Naive B cell (primary cell): ENCODE data around the gene SDC4. TPM values are rescaled to one million over a fixed set of nuclear protein-coding genes. Genes with fewer than 3 reads are reported as not detected.

ENCODE experiments used
- ATAC-seq, 2 donors: fragments of 150-1000 bp; cut with Tn5 transposase; 2 replicates each; pipeline ENCODE4 v1.10.0; 2021; ENCODE audit warnings: low read depth in 2 of 2, mild to moderate bottlenecking in 2 of 2, moderate library complexity in 2 of 2
- DNase-seq: peaks from one replicate; pipeline ENCODE4 v3.0.0; 2022
- H3K27ac Mint-ChIP-seq, 6 donors: one replicate each; pipeline ENCODE4 v1.8.0; 2020 to 2022; ENCODE audit warnings: mild to moderate bottlenecking in 6 of 6, mixed read lengths in 6 of 6, moderate library complexity in 5 of 6, inconsistent platforms in 2 of 6
- H3K27me3 Mint-ChIP-seq, 3 donors: one replicate each; pipeline ENCODE4 v1.8.0; 2021 to 2022; ENCODE audit warnings: mixed read lengths in 3 of 3, mild to moderate bottlenecking in 1 of 3
- H3K36me3 Mint-ChIP-seq, 2 donors: one replicate each; pipeline ENCODE4 v1.8.0; 2020 to 2022; ENCODE audit warnings: mixed read lengths in 2 of 2, inconsistent platforms in 1 of 2, mild to moderate bottlenecking in 1 of 2
- H3K4me1 Mint-ChIP-seq, 3 donors: one replicate each; pipeline ENCODE4 v1.8.0; 2020 to 2022; ENCODE audit warnings: mixed read lengths in 3 of 3, inconsistent platforms in 1 of 3, mild to moderate bottlenecking in 1 of 3, moderate library complexity in 1 of 3
- H3K4me3 Mint-ChIP-seq, 8 donors: one replicate each; pipeline ENCODE4 v1.8.0; 2020 to 2022; ENCODE audit warnings: mild to moderate bottlenecking in 8 of 8, mixed read lengths in 8 of 8, moderate library complexity in 8 of 8, inconsistent platforms in 2 of 8
- H3K9me3 Mint-ChIP-seq, 7 donors: one replicate each; pipeline ENCODE4 v1.8.0; 2020 to 2022; ENCODE audit warnings: mixed read lengths in 7 of 7, mild to moderate bottlenecking in 5 of 7, inconsistent platforms in 2 of 7, moderate library complexity in 1 of 7
- polyA plus RNA-seq, 6 donors: library from polyadenylated mRNA; unstranded; fragments of 300-500 nt; fragmentation: Illumina TruSeq; gene quantifications; one replicate each; pipeline ENCODE4 v1.2.3, GENCODE V29; 2021; ENCODE audit warnings: low read depth in 6 of 6

Gene SDC4
- polyA plus RNA-seq, 6 donors from 2014 or later, result not detected

- no peaks in the 10 kb centered on the region for H3K9me3 Mint-ChIP-seq
- no peaks in the 10 kb centered on the region for H3K27me3 Mint-ChIP-seq
- peaks cover 42 to 67% (median 62%) of the 10 kb centered on the region in 3 donors for H3K4me1 Mint-ChIP-seq
- peak overlapping the region; percentile 41 to 97 (median 95) for H3K27ac Mint-ChIP-seq
- no peak for DNase-seq
- no peak for ATAC-seq
- H3K36me3 Mint-ChIP-seq, result peaks cover 0 to 5% of the 10 kb centered on the region in 2 donors
- peak overlapping the region; percentile 78 to 94 (median 90) for H3K4me3 Mint-ChIP-seq
Observed at GRCh38 chr20:45372646-45373352, 24.6 kb upstream of the SDC4 start.

DNA sequence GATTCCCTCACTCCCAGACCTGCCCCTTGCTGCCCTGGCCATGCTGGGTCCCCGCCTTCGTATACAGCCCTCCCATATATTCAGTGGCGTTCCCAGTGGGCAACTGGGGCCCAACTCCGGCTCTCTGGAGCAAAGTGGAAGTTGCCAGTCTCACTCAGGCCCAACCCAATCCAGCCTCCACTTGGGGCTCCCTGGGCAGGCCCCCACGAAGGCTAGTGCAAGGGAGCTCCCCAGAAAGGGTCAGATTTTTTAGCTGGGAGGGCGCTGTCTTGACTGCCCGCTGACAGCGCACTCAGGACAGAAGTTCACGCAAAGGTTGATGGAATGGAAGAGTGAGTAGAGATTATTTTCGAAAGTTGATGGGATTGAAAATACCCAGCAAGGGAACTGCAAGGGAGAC is 24.0 kb upstream of the SDC4 start:
- Mint-ChIP-seq H3K4me3 (peak overlapping the region in 5 of 8 donors; percentile 45 to 83 (median 78)), H3K9me3 (no peaks in the 10 kb centered on the region), H3K36me3 (peaks cover 0 to 5% of the 10 kb centered on the region in 2 donors), H3K27ac (peak overlapping the region in 4 of 6 donors; percentile 41 to 97 (median 79)), H3K4me1 (peaks cover 48 to 73% (median 68%) of the 10 kb centered on the region in 3 donors), H3K27me3 (no peaks in the 10 kb centered on the region)
- DNase-seq (no peak), ATAC-seq (no peak)

GRCh38 chr20:45370571-45371160 is 22.4 kb upstream of the SDC4 start:
- Mint-ChIP-seq H3K27me3 (no peaks in the 10 kb centered on the region), H3K4me3 (peak overlapping the region in 2 of 8 donors; percentile 36 to 61), H3K36me3 (peaks cover 7 to 12% of the 10 kb centered on the region in 2 donors), H3K4me1 (peaks cover 58 to 87% (median 80%) of the 10 kb centered on the region in 3 donors), H3K27ac (peak overlapping the region in 3 of 6 donors; percentile 74 to 97 (median 85)), H3K9me3 (no peaks in the 10 kb centered on the region)
- no peak for DNase-seq
- ATAC-seq, result no peak

DNA sequence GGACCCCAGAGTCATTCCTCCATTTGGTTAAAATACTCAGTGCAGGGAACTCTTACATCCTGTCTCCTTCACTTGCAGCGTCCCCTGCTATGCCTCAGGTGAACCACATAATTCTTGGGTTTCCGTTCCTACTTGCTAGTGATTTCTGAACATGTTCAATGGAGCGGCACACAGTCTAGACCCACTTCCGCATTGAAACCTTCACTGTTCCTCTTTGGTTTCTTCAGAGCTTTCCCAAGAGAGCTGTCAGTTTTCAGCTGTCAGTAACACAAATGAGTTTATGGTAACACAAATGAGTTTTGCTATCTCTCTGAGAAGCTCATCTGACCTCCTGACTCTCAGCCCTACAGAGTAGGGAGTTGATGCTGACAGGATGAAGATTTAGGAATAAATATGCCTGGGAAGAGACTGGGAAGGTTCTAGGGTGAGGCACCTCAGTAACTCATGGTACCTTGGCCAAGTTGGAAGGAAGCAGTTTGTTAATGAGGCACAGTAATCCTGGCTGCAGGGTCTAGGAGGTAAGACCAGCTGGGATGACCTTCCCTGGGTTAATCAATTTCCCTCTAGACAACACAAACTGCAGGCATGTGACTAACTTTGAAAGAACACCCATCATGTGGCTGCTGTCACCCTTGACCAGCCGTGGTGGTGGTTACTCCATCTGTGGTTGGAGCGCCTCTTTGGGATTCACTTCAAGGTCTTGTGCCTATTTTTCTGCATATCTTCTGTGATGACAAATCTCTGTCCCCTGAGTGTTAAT is 20.2 kb upstream of the SDC4 start:
- ATAC-seq (peak; percentile 88 to 91), DNase-seq (peak; percentile 92)
- H3K4me3 Mint-ChIP-seq, result peak overlapping the region; percentile 64 to 92 (median 80)

DNA sequence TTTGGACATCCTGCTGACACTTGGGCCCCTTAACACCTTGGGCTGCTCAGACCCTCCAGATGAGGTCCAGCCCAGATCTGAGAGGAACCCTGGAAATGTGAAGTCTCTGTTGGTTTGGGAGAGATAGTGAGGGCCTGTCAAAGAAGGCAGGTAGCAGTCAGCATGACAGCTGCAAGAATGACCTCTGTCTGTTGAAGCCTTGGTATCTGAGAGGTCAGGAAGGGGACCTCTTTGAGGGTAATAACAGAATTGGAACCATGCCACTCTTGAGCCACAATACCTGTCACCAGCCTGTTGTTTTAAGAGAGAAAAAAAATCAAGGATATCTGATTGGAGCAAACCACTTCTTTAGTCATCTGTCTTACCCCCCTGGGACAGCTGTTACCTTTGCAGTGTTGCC is 18.9 kb upstream of the SDC4 start:
- H3K4me3 Mint-ChIP-seq, result peak overlapping the region; percentile 35 to 92 (median 78)
- ATAC-seq (no peak), DNase-seq (no peak)
- no peaks in the 10 kb centered on the region for H3K27me3 Mint-ChIP-seq
- peaks cover 7 to 8% of the 10 kb centered on the region in 2 donors for H3K36me3 Mint-ChIP-seq
- no peaks in the 10 kb centered on the region for H3K9me3 Mint-ChIP-seq
- H3K27ac Mint-ChIP-seq, result peak overlapping the region; percentile 51 to 99 (median 98)
- peaks cover 70 to 90% (median 85%) of the 10 kb centered on the region in 3 donors for H3K4me1 Mint-ChIP-seq

More for the DNA sequence above, 20.2 kb upstream of the SDC4 start:
- Mint-ChIP-seq H3K27me3 (no peaks in the 10 kb centered on the region), H3K4me1 (peaks cover 66 to 91% (median 88%) of the 10 kb centered on the region in 3 donors), H3K36me3 (peaks cover 7 to 8% of the 10 kb centered on the region in 2 donors), H3K27ac (peak overlapping the region; percentile 68 to 99 (median 98)), H3K9me3 (no peaks in the 10 kb centered on the region)

DNA sequence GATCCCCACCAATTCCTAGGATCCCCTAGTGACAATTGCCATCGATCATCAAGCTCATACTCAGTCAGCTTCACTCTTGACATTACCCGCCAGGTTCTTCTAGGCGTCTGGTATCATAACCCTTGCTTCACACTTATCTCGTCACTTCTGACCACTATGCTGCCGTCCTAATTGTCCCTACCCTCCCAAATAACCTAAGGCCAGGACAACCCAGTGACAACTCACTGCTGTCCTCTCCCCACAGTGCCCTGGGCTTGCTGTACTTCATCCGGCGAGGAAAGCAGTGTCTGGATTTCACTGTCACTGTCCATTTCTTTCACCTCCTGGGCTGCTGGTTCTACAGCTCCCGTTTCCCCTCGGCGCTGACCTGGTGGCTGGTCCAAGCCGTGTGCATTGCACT is 18.4 kb upstream of the SDC4 start:
- Mint-ChIP-seq H3K27me3 (no peaks in the 10 kb centered on the region), H3K27ac (peak overlapping the region in 5 of 6 donors; percentile 88 to 99 (median 98)), H3K4me1 (peaks cover 65 to 86% (median 80%) of the 10 kb centered on the region in 3 donors), H3K36me3 (peaks cover 7 to 8% of the 10 kb centered on the region in 2 donors), H3K9me3 (no peaks in the 10 kb centered on the region), H3K4me3 (peak overlapping the region in 6 of 8 donors; percentile 35 to 82 (median 72))
- DNase-seq (no peak), ATAC-seq (no peak)

DNA sequence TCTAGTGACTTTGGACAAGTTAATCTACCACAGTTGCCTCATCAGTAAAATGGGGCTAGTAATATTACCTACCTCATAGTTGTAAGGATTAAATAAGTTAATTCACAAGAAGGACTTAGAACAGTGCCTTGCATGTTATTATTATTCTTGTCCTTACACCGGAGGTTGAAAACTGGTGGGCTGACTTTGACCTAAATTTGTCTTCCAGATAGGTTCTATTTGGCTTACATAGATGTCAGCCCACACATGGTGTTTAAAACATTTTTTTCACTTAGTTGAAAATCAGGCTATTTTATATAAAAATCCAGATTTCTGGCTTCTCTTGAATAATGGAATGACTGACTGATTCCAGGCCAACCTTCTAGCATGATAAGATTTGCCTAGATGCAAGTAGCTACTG is 18.0 kb upstream of the SDC4 start:
- peak overlapping the region in 3 of 8 donors; percentile 64 to 82 (median 69) for H3K4me3 Mint-ChIP-seq
- no peaks in the 10 kb centered on the region for H3K27me3 Mint-ChIP-seq
- no peaks in the 10 kb centered on the region for H3K9me3 Mint-ChIP-seq
- H3K36me3 Mint-ChIP-seq, result peaks cover 7 to 8% of the 10 kb centered on the region in 2 donors
- ATAC-seq (no peak), DNase-seq (no peak)
- H3K4me1 Mint-ChIP-seq, result peaks cover 61 to 81% (median 76%) of the 10 kb centered on the region in 3 donors
- peak overlapping the region in 4 of 6 donors; percentile 56 to 99 (median 92) for H3K27ac Mint-ChIP-seq

- no peaks in the 10 kb centered on the region for H3K9me3 Mint-ChIP-seq
- peak overlapping the region in 3 of 6 donors; percentile 65 to 97 (median 75) for H3K27ac Mint-ChIP-seq
- H3K4me1 Mint-ChIP-seq, result peaks cover 54 to 74% (median 69%) of the 10 kb centered on the region in 3 donors
- peaks cover 7 to 8% of the 10 kb centered on the region in 2 donors for H3K36me3 Mint-ChIP-seq
- ATAC-seq (no peak), DNase-seq (no peak)
- no peaks in the 10 kb centered on the region for H3K27me3 Mint-ChIP-seq
- H3K4me3 Mint-ChIP-seq, result peak overlapping the region in 4 of 8 donors; percentile 22 to 100 (median 54)
Observed at GRCh38 chr20:45365444-45365970, 17.3 kb upstream of the SDC4 start.

DNA sequence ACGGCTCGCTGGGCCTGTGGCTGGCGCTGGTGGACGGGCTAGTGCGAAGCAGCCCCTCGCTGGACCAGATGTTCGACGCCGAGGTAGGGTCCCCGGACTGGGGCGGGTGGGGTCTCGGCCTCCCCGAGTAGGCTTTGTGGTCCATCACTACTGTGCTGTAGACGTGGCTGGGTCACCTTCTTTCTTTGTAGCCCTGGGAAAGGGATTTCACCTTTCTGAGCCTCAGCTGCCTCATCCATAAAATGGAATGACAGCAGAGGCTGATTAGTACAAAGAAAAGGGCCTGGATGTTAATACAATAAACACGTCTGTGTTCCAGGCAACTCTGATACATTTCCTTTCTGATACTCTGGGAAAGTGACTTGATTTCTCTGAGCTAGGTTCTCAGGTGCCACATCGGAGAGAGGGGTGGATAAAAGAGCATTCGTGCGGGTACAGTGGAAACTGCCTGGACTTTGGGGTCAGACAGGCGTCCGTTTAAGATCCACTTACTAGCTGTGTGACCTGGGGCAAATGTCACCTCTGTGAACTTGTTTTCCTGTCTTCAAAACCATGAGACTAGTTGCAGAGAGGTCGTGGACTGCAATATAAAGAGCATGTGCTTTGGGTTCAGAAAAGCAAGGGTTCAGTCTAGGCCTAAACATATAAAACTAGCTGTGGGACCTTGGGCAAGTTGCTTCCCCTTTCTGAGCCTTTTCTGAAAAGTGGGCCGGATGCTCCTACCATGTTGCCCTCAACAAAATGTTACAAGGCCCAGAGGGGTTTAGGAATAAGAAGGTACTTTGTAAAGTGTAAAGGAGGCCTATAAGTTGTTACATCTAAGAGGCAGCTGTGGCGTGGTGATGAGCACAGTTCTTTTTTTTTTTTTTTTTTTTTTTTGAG is 15.6 kb upstream of the SDC4 start:
- Mint-ChIP-seq H3K4me3 (peak overlapping the region; percentile 89 to 100 (median 98)), H3K27me3 (peaks cover 0 to 5% (median 0%) of the 10 kb centered on the region in 3 donors), H3K36me3 (peaks cover 7 to 8% of the 10 kb centered on the region in 2 donors), H3K9me3 (no peaks in the 10 kb centered on the region), H3K4me1 (peaks cover 48 to 61% (median 59%) of the 10 kb centered on the region in 3 donors), H3K27ac (peak overlapping the region; percentile 98 to 100 (median 99))
- DNase-seq (no peak), ATAC-seq (no peak)

- Mint-ChIP-seq H3K27ac (peak within 1 kb of the TSS; percentile 98 to 100 (median 99)), H3K36me3 (peaks cover 7 to 8% of the 10 kb centered on the region in 2 donors), H3K27me3 (peaks cover 0 to 8% (median 0%) of the 10 kb centered on the region in 3 donors), H3K4me3 (peak within 1 kb of the TSS; percentile 89 to 100 (median 98)), H3K9me3 (no peaks in the 10 kb centered on the region), H3K4me1 (peaks cover 40 to 53% (median 51%) of the 10 kb centered on the region in 3 donors)
- peak; percentile 97 for DNase-seq
- peak; percentile 79 to 86 for ATAC-seq
Observed at GRCh38 chr20:45362804-45363610, 14.8 kb upstream of the SDC4 start, which contains the start of gene SYS1. Gene SYS1 (plus strand): TSS chr20:45363156. CDS start chr20:45363532, 376 bp downstream.

GRCh38 chr20:45361793-45362192 is 13.6 kb upstream of the SDC4 start:
- peaks cover 0 to 8% (median 0%) of the 10 kb centered on the region in 3 donors for H3K27me3 Mint-ChIP-seq
- no peaks in the 10 kb centered on the region for H3K9me3 Mint-ChIP-seq
- no peak overlapping the region for H3K4me3 Mint-ChIP-seq
- H3K36me3 Mint-ChIP-seq, result peaks cover 3 to 7% of the 10 kb centered on the region in 2 donors
- DNase-seq, result no peak
- H3K27ac Mint-ChIP-seq, result no peak overlapping the region
- no peak for ATAC-seq
- H3K4me1 Mint-ChIP-seq, result peaks cover 28 to 41% (median 41%) of the 10 kb centered on the region in 3 donors
